Measurements from ENCODE around the gene HUS1B. TPM values are rescaled to one million over a fixed set of nuclear protein-coding genes. Genes with fewer than 3 reads are reported as not detected.

The HUS1B gene
- total and polyA plus RNA-seq, 2 donors (not counting 3 experiments of a cell fraction or from before 2014, with no cell fraction given), result 0.25 to 1.2 TPM

- no peaks in the 10 kb centered on the region for H3K9me1 ChIP-seq (replicated peaks; ENCODE audit: control insufficient read depth, extremely low read depth, insufficient read depth, low read length)
- H3K9me3 ChIP-seq (replicated peaks; ENCODE audit: control insufficient read depth, insufficient read depth, low read length), result no peaks in the 10 kb centered on the region
- no peaks in the 10 kb centered on the region for H4K20me1 ChIP-seq (replicated peaks; ENCODE audit: control insufficient read depth, extremely low read depth, insufficient read depth, low read length)
- CTCF ChIA-PET, result interaction anchor here (0.8 to 3.5 kb wide), 4 partner anchors 8 to 46 kb away, joined by 4 to 22 read pairs (median 11); partner anchors contain the start of gene EXOC2
- no peaks in the 10 kb centered on the region for H3K27me3 ChIP-seq (ENCODE audit: control insufficient read depth in 2 of 2, insufficient read depth in 2 of 2, low read length in 2 of 2)
- dilution Hi-C loops (cut with MboI; ENCODE audit: extremely low pct_ligation_motif_present, low sequenced_read_pairs) (no loop called here), intact Hi-C loops (cut with micrococcal nuclease) (no loop called here)
- H3K9ac ChIP-seq (replicated peaks; ENCODE audit: extremely low read depth, insufficient read depth, low read length), result peak overlapping the region; percentile 59
- peaks cover 61% of the 10 kb centered on the region for H3K4me1 ChIP-seq (ENCODE audit: control insufficient read depth, extremely low read depth, insufficient read depth, low read length)
- H3K4me2 ChIP-seq (ENCODE audit: insufficient read depth, low read length), result peak overlapping the region; percentile 71
- no peak for TF ChIP-seq JUN (IDR thresholded peaks at IDR 0.05; ENCODE audit: borderline replicate concordance, insufficient read depth, insufficient read length, low read depth)
- no peak for TF ChIP-seq MAX (IDR thresholded peaks at IDR 0.05; ENCODE audit: insufficient read depth, insufficient read length)
- TF ChIP-seq POLR2A (IDR thresholded peaks at IDR 0.05; ENCODE audit: low read depth, low read length), result no peak
- TF ChIP-seq FOS (IDR thresholded peaks at IDR 0.05; ENCODE audit: borderline replicate concordance, insufficient read depth, low read length), result peak; percentile 29
- DNase-seq (ENCODE audit: low read depth, low spot score) (peak; percentile 43), FAIRE-seq (no peak)
- peak overlapping the region in 1 of 3 experiments; percentile 23 for H3K4me3 ChIP-seq (replicated peaks in 1 of 3; ENCODE audit: insufficient read depth in 1 of 3, low read depth in 1 of 3, low read length in 3 of 3)
- H3K79me2 ChIP-seq (ENCODE audit: control insufficient read depth, insufficient read depth, low read length), result no peaks in the 10 kb centered on the region
- BruUV-seq (replicated peaks), result no TSS peak
- H3K36me3 ChIP-seq (ENCODE audit: control insufficient read depth in 2 of 2, extremely low read depth in 1 of 2, insufficient read depth in 2 of 2, low read length in 2 of 2), result no peaks in the 10 kb centered on the region
- POLR2A ChIA-PET, result interaction anchor here (0.9 kb wide), 1 partner anchor 11 kb away, joined by 4 read pairs; the partner anchor contains the start of gene EXOC2
- no peak overlapping the region for H2AFZ ChIP-seq (ENCODE audit: low read depth, low read length)
- H3K27ac ChIP-seq (ENCODE audit: insufficient read depth, low read depth, low read length), result peak overlapping the region; percentile 80
Measured at GRCh38 chr6:703552-703951, 46.7 kb upstream of the HUS1B start.

GRCh38 chr6:701700-702479 is 45.0 kb upstream of the HUS1B start:
- FAIRE-seq, result no peak
- intact Hi-C loops (cut with micrococcal nuclease) (no loop called here), dilution Hi-C loops (cut with MboI; ENCODE audit: extremely low pct_ligation_motif_present, low sequenced_read_pairs) (no loop called here)
- no TSS peak for BruUV-seq (replicated peaks)
- H3K9ac ChIP-seq (replicated peaks; ENCODE audit: extremely low read depth, insufficient read depth, low read length), result no peak overlapping the region
- no peaks in the 10 kb centered on the region for H3K36me3 ChIP-seq (ENCODE audit: control insufficient read depth in 2 of 2, extremely low read depth in 1 of 2, insufficient read depth in 2 of 2, low read length in 2 of 2)
- TF ChIP-seq JUN (IDR thresholded peaks at IDR 0.05; ENCODE audit: borderline replicate concordance, insufficient read depth, insufficient read length, low read depth), result no peak
- TF ChIP-seq FOS (IDR thresholded peaks at IDR 0.05; ENCODE audit: borderline replicate concordance, insufficient read depth, low read length), result no peak
- TF ChIP-seq CTCF (IDR thresholded peaks at IDR 0.05; ENCODE audit: extremely low read depth in 1 of 2, insufficient read depth in 1 of 2, low read depth in 1 of 2, low read length in 2 of 2), result no peak
- peaks cover 44% of the 10 kb centered on the region for H3K4me1 ChIP-seq (ENCODE audit: control insufficient read depth, extremely low read depth, insufficient read depth, low read length)
- no peak overlapping the region for H2AFZ ChIP-seq (ENCODE audit: low read depth, low read length)
- H3K79me2 ChIP-seq (ENCODE audit: control insufficient read depth, insufficient read depth, low read length), result no peaks in the 10 kb centered on the region
- no peaks in the 10 kb centered on the region for H3K27me3 ChIP-seq (ENCODE audit: control insufficient read depth in 2 of 2, insufficient read depth in 2 of 2, low read length in 2 of 2)
- DNase-seq (ENCODE audit: low read depth, low spot score), result no peak
- POLR2A ChIA-PET, result no interaction called here
- no peaks in the 10 kb centered on the region for H3K9me3 ChIP-seq (replicated peaks; ENCODE audit: control insufficient read depth, insufficient read depth, low read length)
- no peak overlapping the region for H3K27ac ChIP-seq (ENCODE audit: insufficient read depth, low read depth, low read length)
- no peaks in the 10 kb centered on the region for H3K9me1 ChIP-seq (replicated peaks; ENCODE audit: control insufficient read depth, extremely low read depth, insufficient read depth, low read length)
- H3K4me2 ChIP-seq (ENCODE audit: insufficient read depth, low read length), result no peak overlapping the region
- CTCF ChIA-PET, result interaction anchor here (1.0 to 3.5 kb wide), 5 partner anchors 9 to 20 kb away, joined by 3 to 22 read pairs (median 5); partner anchors contain the start of gene EXOC2
- no peaks in the 10 kb centered on the region for H4K20me1 ChIP-seq (replicated peaks; ENCODE audit: control insufficient read depth, extremely low read depth, insufficient read depth, low read length)
- no peak overlapping the region for H3K4me3 ChIP-seq (replicated peaks in 1 of 3; ENCODE audit: insufficient read depth in 1 of 3, low read depth in 1 of 3, low read length in 3 of 3)

Measured in endothelial cell of umbilical vein (primary cell).